CD4-positive, alpha-beta T cell (primary cell): ENCODE measurements around the gene TMEM121. TPM values are rescaled to one million over a fixed set of nuclear protein-coding genes. Genes with fewer than 3 reads are reported as not detected.

Experiments used
- ATAC-seq: fragments of 200-7000 bp; cut with Tn5 transposase; one replicate; pipeline ENCODE4 v1.10.0; 2022; ENCODE audit warnings: mild to moderate bottlenecking; ENCODE audit not compliant: poor library complexity
- CTCF ChIA-PET: fragments of 350-600 bp; sonication (Branson Sonifier 250); formaldehyde crosslinking; loops from one replicate; lab custom pipeline; 2021; ENCODE audit warnings: antibody characterized with exemption, inconsistent platforms; lab: Charles Lee
- POLR2A ChIA-PET: fragments of 350-600 bp; sonication (Branson Sonifier 250); formaldehyde crosslinking; loops from one replicate; lab custom pipeline; 2021; ENCODE audit warnings: antibody characterized with exemption, inconsistent platforms; lab: Charles Lee
- DNase-seq, 14 experiments: peaks; one replicate each; pipeline ENCODE4 v3.0.0-alpha.2; 2013 to 2020; ENCODE audit warnings: mixed read lengths in 2 of 14
- H3K27ac ChIP-seq, 2 donors: one replicate each; pipeline versions ENCODE4 v1.5.1 to v1.7.0; 2013; ENCODE audit warnings: low read length in 2 of 2, low read depth in 1 of 2, mild to moderate bottlenecking in 1 of 2
- H3K27me3 ChIP-seq, 2 experiments: 1 replicate in 1 of 2; 2 replicates in 1 of 2; pipeline versions ENCODE4 v1.6.1 to v1.7.0; 2013; ENCODE audit warnings: low read length in 2 of 2, control low read depth in 1 of 2, mild to moderate bottlenecking in 1 of 2, moderate library complexity in 1 of 2; ENCODE audit not compliant: insufficient read depth in 2 of 2, control insufficient read depth in 1 of 2
- H3K36me3 ChIP-seq: one replicate; pipeline ENCODE4 v1.6.1; 2013; ENCODE audit warnings: low read length, control low read depth; ENCODE audit not compliant: insufficient read depth
- H3K4me1 ChIP-seq: one replicate; pipeline ENCODE4 v1.6.1; 2013; ENCODE audit warnings: low read length, control low read depth; ENCODE audit not compliant: insufficient read depth
- H3K4me3 ChIP-seq: one replicate; pipeline ENCODE4 v1.5.1; 2013; ENCODE audit warnings: mild to moderate bottlenecking, low read length, moderate library complexity
- H3K9me3 ChIP-seq, 2 experiments: 1 replicate in 1 of 2; 2 replicates in 1 of 2; pipeline versions ENCODE4 v1.6.1 to v1.7.0; 2013; ENCODE audit warnings: low read length in 2 of 2, mild to moderate bottlenecking in 2 of 2, control low read depth in 1 of 2, moderate library complexity in 1 of 2; ENCODE audit not compliant: control insufficient read depth in 1 of 2, insufficient read depth in 1 of 2
- H3K27ac Mint-ChIP-seq: one replicate; pipeline ENCODE4 v1.8.0; 2020; ENCODE audit warnings: mixed read lengths
- H3K27me3 Mint-ChIP-seq: one replicate; pipeline ENCODE4 v1.8.0; 2021; ENCODE audit warnings: mixed read lengths
- H3K36me3 Mint-ChIP-seq: one replicate; pipeline ENCODE4 v1.8.0; 2021; ENCODE audit warnings: low read depth, mixed read lengths
- H3K4me1 Mint-ChIP-seq: one replicate; pipeline ENCODE4 v1.8.0; 2021; ENCODE audit warnings: low read depth, mixed read lengths
- H3K4me3 Mint-ChIP-seq: one replicate; pipeline ENCODE4 v1.8.0; 2020; ENCODE audit warnings: mild to moderate bottlenecking, mixed read lengths
- H3K9me3 Mint-ChIP-seq: one replicate; pipeline ENCODE4 v1.8.0; 2020; ENCODE audit warnings: mixed read lengths
- intact Hi-C, 2 experiments: fragments of 100-400 bp; cut with DNase I in 1 of 2; cut with micrococcal nuclease in 1 of 2; formaldehyde crosslinking; loops; one replicate each; pipeline versions ENCODE4 v1.15.1 to v1.9.0; 2023 to 2025; cut with DNase I, micrococcal nuclease
- total RNA-seq, 174 experiments: library from RNA in 2 of 174; stranded (reverse) in 2 of 174; gene quantifications; one replicate each; pipeline ENCODE4 v1.2.3 and lab custom pipeline; 2021 to 2026
- TF ChIP-seq, protein P1 (sequence below): fragments of 200-600 bp; IDR thresholded peaks from one replicate; pipeline ENCODE4 v1.8.0; 2022; ENCODE audit warnings: antibody characterized with exemption, mild to moderate bottlenecking

Gene TMEM121
- total RNA-seq, 2 experiments from 2014 or later = 1.6 to 1.7 TPM

DNA sequence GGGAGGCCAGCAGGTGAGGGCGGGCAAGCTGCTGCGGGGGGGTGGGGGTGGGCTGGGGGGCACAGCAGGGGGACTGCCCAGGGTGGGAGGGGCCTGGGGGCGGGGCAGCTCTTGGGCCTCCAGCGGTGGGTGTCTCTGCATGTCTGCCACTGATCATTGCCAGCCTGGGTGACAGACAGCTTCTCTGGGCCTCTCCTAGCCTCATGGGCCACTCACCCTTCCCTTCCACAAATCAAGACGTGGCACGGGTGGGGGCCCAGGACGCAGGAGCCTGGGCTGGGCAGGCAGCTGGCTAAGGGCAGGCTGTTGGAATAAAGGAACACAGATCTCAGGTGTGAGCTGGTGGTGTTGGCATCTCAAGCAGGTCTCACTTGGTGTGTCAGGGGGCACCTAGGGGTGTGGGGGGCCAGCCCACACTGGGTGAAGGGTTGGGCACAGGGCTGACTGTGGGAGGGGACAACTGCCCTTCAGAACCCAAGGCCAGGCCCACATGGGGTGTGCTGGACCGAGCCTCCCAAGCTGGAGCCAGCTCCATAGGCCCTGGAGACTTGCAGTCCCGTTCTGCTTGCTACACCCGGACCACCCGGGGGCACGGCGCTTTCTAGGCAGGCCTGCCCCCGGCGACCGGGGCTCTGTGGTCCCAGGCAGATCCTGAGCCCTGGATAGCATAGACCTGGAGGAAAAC, 32.3 kb upstream of the TMEM121 start:
- Mint-ChIP-seq H3K27ac (no peak overlapping the region), H3K4me3 (no peak overlapping the region), H3K9me3 (no peaks in the 10 kb centered on the region), H3K27me3 (no peaks in the 10 kb centered on the region), H3K4me1 (peaks cover 13% of the 10 kb centered on the region), H3K36me3 (peaks cover 12% of the 10 kb centered on the region)
- ChIA-PET CTCF (interaction anchor here (1.0 to 6.3 kb wide), 2 partner anchors 13 to 44 kb away, joined by 3 to 155 read pairs; no protein-coding TSS in a partner anchor), POLR2A (no interaction called here)
- H3K27ac ChIP-seq = no peak overlapping the region
- H3K27me3 ChIP-seq = no peaks in the 10 kb centered on the region
- no peak overlapping the region for H3K4me3 ChIP-seq
- intact Hi-C loops = loop anchor here (5.0 to 10.0 kb wide), 3 partner anchors 97 to 699 kb away; partner anchors contain the start of genes AKT1 (in 1 of the 2), GPR132 (in 1 of the 2) and TEX22 (in 1 of the 2)
- no peak for ATAC-seq
- peaks cover 25% of the 10 kb centered on the region for H3K4me1 ChIP-seq
- no peaks in the 10 kb centered on the region for H3K9me3 ChIP-seq
- TF ChIP-seq, protein P1, sequence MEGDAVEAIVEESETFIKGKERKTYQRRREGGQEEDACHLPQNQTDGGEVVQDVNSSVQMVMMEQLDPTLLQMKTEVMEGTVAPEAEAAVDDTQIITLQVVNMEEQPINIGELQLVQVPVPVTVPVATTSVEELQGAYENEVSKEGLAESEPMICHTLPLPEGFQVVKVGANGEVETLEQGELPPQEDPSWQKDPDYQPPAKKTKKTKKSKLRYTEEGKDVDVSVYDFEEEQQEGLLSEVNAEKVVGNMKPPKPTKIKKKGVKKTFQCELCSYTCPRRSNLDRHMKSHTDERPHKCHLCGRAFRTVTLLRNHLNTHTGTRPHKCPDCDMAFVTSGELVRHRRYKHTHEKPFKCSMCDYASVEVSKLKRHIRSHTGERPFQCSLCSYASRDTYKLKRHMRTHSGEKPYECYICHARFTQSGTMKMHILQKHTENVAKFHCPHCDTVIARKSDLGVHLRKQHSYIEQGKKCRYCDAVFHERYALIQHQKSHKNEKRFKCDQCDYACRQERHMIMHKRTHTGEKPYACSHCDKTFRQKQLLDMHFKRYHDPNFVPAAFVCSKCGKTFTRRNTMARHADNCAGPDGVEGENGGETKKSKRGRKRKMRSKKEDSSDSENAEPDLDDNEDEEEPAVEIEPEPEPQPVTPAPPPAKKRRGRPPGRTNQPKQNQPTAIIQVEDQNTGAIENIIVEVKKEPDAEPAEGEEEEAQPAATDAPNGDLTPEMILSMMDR = no peak
- DNase-seq = peak in 1 of 14 experiments; percentile 57
- peaks cover 13% of the 10 kb centered on the region for H3K36me3 ChIP-seq

DNA sequence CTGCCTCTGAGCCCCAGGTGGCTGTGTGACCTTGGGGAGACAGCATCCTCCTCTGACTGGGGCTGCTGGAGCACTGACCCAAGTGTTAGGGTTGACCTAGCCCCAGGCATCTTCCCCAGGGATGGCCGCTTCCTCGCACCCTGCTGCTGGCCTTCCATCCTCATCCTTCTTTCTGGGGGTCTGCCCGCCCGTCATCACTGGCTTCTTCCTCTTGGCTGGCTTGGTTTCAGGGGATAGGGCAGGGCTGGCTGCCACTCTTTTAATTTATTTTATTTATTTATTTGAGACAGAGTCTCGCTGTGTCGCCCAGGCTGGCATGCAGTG, 31.8 kb upstream of the TMEM121 start:
- no peak for ATAC-seq
- Mint-ChIP-seq H3K9me3 (no peaks in the 10 kb centered on the region), H3K27ac (no peak overlapping the region), H3K4me3 (peak overlapping the region; percentile 25), H3K36me3 (peaks cover 9% of the 10 kb centered on the region), H3K27me3 (no peaks in the 10 kb centered on the region), H3K4me1 (peaks cover 8% of the 10 kb centered on the region)
- DNase-seq = no peak
- no peaks in the 10 kb centered on the region for H3K9me3 ChIP-seq
- no peaks in the 10 kb centered on the region for H3K27me3 ChIP-seq
- POLR2A ChIA-PET = no interaction called here
- TF ChIP-seq, protein P1 = no peak
- intact Hi-C loops = loop anchor here (5.0 to 10.0 kb wide), 3 partner anchors 97 to 700 kb away; partner anchors contain the start of genes AKT1 (in 1 of the 2), GPR132 (in 1 of the 2) and TEX22 (in 1 of the 2)
- CTCF ChIA-PET = interaction anchor here (6.3 kb wide), 1 partner anchor 13 kb away, joined by 155 read pairs; no protein-coding TSS in a partner anchor
- H3K27ac ChIP-seq = no peak overlapping the region
- peaks cover 13% of the 10 kb centered on the region for H3K36me3 ChIP-seq
- no peak overlapping the region for H3K4me3 ChIP-seq
- H3K4me1 ChIP-seq = peaks cover 20% of the 10 kb centered on the region

DNA sequence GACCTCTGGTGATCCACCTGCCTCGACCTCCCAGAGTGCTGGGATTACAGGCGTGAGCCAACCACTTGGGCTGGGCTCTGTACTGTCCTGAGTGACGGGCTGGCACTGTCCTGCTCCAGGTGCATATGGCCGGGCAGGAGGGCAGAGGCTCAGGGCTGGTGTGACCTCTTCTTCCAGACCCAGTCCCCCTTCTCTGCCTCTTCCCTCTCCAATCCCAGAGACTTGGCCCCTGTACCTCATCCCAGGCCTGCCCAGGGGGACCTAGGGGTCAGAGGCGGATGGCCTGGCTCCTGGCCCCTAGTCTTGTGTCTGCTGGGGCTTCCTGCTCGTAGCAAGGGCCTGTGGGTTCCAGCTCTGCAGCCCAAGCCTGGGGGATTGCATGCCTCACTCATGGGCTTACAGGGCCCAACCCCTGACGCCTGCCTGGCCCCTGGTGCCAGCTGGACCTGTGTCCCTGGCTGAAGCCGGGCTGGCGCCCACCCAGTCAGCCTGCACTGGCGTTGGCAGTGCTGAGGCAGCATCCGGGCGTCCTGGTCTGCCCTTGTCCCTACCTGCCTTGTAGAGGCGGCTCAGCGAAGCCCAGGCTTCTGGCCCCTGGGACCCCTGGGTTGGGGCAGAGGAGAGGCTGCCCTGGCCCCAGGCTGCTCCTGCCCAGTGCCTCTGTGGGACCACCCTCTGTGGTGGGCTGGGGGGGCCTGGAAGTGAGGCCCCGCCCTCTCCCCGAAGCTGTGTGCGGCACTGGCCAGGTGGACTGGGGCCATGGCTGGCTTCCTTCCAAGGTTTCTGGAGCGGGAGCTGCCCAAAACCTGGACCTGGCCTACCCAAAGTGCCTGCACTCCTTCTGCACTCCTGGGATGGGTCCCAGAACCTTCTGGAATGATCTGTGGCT, 31.0 kb upstream of the TMEM121 start:
- CTCF ChIA-PET = no interaction called here
- Mint-ChIP-seq H3K4me3 (no peak overlapping the region), H3K36me3 (peaks cover 6% of the 10 kb centered on the region), H3K4me1 (peaks cover 5% of the 10 kb centered on the region), H3K27ac (no peak overlapping the region), H3K9me3 (no peaks in the 10 kb centered on the region), H3K27me3 (no peaks in the 10 kb centered on the region)
- no peak overlapping the region for H3K4me3 ChIP-seq
- POLR2A ChIA-PET = no interaction called here
- TF ChIP-seq, protein P1 = no peak
- peaks cover 13% of the 10 kb centered on the region for H3K36me3 ChIP-seq
- ATAC-seq (no peak), DNase-seq (peak in 1 of 14 experiments; percentile 47)
- intact Hi-C loops = loop anchor here in 1 of 2 experiments (10.0 kb wide), 1 partner anchor 701 kb away; the partner anchor contains the start of gene AKT1
- H3K4me1 ChIP-seq = peaks cover 13% of the 10 kb centered on the region
- no peaks in the 10 kb centered on the region for H3K27me3 ChIP-seq
- H3K27ac ChIP-seq = no peak overlapping the region
- no peaks in the 10 kb centered on the region for H3K9me3 ChIP-seq
